IMR-90 (cell line): ENCODE results near the gene NOXA1. TPM values are rescaled to one million over a fixed set of nuclear protein-coding genes. Genes with fewer than 3 reads are reported as not detected.

Source experiments
- ATAC-seq: fragments of 200-7000 bp; cut with Tn5 transposase; 2 replicates; pipeline ENCODE4 v1.9.1; 2020; ENCODE audit warnings: low read depth, mild to moderate bottlenecking, moderate library complexity
- BruUV-seq: library from RNA; stranded (reverse); fragments of 400-500 nt; replicated peaks from 2 replicates; lab custom pipeline; 2021; lab: Mats Ljungman, UMichigan
- CTCF ChIA-PET: fragments of 300-600 bp; formaldehyde crosslinking; extraction: SDS; loops from one replicate; lab custom pipeline; 2021; ENCODE audit warnings: antibody characterized with exemption; lab: Yijun Ruan, JAX
- POLR2A ChIA-PET: fragments of 300-600 bp; sonication (Branson Sonifier 250); formaldehyde crosslinking; loops from one replicate; lab custom pipeline; 2022; ENCODE audit warnings: antibody characterized with exemption; ENCODE audit not compliant: unreplicated experiment; lab: Charles Lee
- DNase-seq: peaks from one replicate; pipeline ENCODE4 v3.0.0; 2013
- H2AFZ ChIP-seq: replicated peaks from 2 replicates; pipeline ENCODE3; 2013; ENCODE audit warnings: low read length, mild to moderate bottlenecking; ENCODE audit not compliant: poor library complexity
- H2AK5ac ChIP-seq: 2 replicates; pipeline ENCODE4 v1.6.1; 2013; ENCODE audit warnings: low read depth, low read length, inconsistent platforms
- H2AK9ac ChIP-seq: replicated peaks from 2 replicates; pipeline ENCODE3; 2013; ENCODE audit warnings: mild to moderate bottlenecking, low read depth, low read length, moderate library complexity; ENCODE audit not compliant: poor library complexity
- H2BK120ac ChIP-seq: 2 replicates; pipeline ENCODE4 v1.6.1; 2013; ENCODE audit warnings: low read depth, low read length, inconsistent platforms
- H2BK15ac ChIP-seq: 3 replicates; pipeline ENCODE4 v1.6.1; 2013; ENCODE audit warnings: low read depth, low read length, inconsistent platforms
- H2BK20ac ChIP-seq: 2 replicates; pipeline ENCODE4 v1.6.1; 2013; ENCODE audit warnings: low read depth, mild to moderate bottlenecking, inconsistent platforms, low read length, moderate library complexity
- H2BK5ac ChIP-seq: 2 replicates; pipeline ENCODE4 v1.6.1; 2013; ENCODE audit warnings: mild to moderate bottlenecking, low read depth, low read length, inconsistent platforms; ENCODE audit not compliant: poor library complexity, severe bottlenecking
- H3K14ac ChIP-seq: replicated peaks from 2 replicates; pipeline ENCODE4 v1.6.1; 2013; ENCODE audit warnings: low read depth, low read length, inconsistent platforms
- H3K18ac ChIP-seq: 2 replicates; pipeline ENCODE4 v1.6.1; 2013; ENCODE audit warnings: low read depth, low read length, control low read depth
- H3K23ac ChIP-seq: 2 replicates; pipeline ENCODE4 v1.6.1; 2013; ENCODE audit warnings: low read depth, low read length, inconsistent platforms
- H3K27ac ChIP-seq: 2 replicates; pipeline ENCODE4 v1.5.1; 2013; ENCODE audit warnings: mild to moderate bottlenecking, control low read depth, low read length; ENCODE audit not compliant: insufficient read depth
- H3K27me3 ChIP-seq: 2 replicates; pipeline ENCODE4 v1.6.1; 2013; ENCODE audit warnings: low read length; ENCODE audit not compliant: control insufficient read depth, insufficient read depth
- H3K36me3 ChIP-seq: 2 replicates; pipeline ENCODE4 v1.6.1; 2013; ENCODE audit warnings: low read length, mixed read lengths; ENCODE audit not compliant: control insufficient read depth, insufficient read depth
- H3K4ac ChIP-seq: 2 replicates; pipeline ENCODE4 v1.6.1; 2013; ENCODE audit warnings: low read depth, low read length, inconsistent platforms
- H3K4me1 ChIP-seq: 2 replicates; pipeline ENCODE4 v1.6.1; 2013; ENCODE audit warnings: low read length, mixed read lengths; ENCODE audit not compliant: control insufficient read depth, insufficient read depth
- H3K4me2 ChIP-seq: 2 replicates; pipeline ENCODE4 v1.6.1; 2013; ENCODE audit warnings: low read depth, mild to moderate bottlenecking, control low read depth, low read length, moderate library complexity
- H3K4me3 ChIP-seq: 2 replicates; pipeline ENCODE4 v1.5.1; 2013; ENCODE audit warnings: low read depth, mild to moderate bottlenecking, control low read depth, low read length, moderate library complexity; ENCODE audit not compliant: insufficient read depth
- H3K56ac ChIP-seq: 2 replicates; pipeline ENCODE4 v1.6.1; 2013; ENCODE audit warnings: low read length, inconsistent platforms; ENCODE audit not compliant: insufficient read depth; ENCODE audit errors: extremely low read depth
- H3K79me1 ChIP-seq, 2 experiments: 2 replicates each; pipeline ENCODE4 v1.6.1; 2013; ENCODE audit warnings: low read length in 2 of 2, inconsistent platforms in 1 of 2, low read depth in 1 of 2
- H3K9ac ChIP-seq: 2 replicates; pipeline ENCODE4 v1.6.1; 2013; ENCODE audit warnings: low read depth, low read length, control low read depth
- H3K9me1 ChIP-seq: 2 replicates; pipeline ENCODE4 v1.6.1; 2013; ENCODE audit warnings: low read length, inconsistent platforms; ENCODE audit not compliant: insufficient read depth
- H3K9me3 ChIP-seq: 2 replicates; pipeline ENCODE4 v1.6.1; 2013; ENCODE audit warnings: low read length; ENCODE audit not compliant: control insufficient read depth, insufficient read depth
- H4K20me1 ChIP-seq: 2 replicates; pipeline ENCODE4 v1.6.1; 2013; ENCODE audit warnings: low read length, inconsistent platforms; ENCODE audit not compliant: insufficient read depth
- H4K5ac ChIP-seq: 2 replicates; pipeline ENCODE4 v1.6.1; 2013; ENCODE audit warnings: mild to moderate bottlenecking, low read depth, low read length, control low read depth
- H4K8ac ChIP-seq, 2 experiments: 2 replicates each; pipeline ENCODE4 v1.6.1; 2013; ENCODE audit warnings: low read depth in 2 of 2, low read length in 2 of 2, control low read depth in 1 of 2, inconsistent platforms in 1 of 2
- H4K91ac ChIP-seq: 2 replicates; pipeline ENCODE4 v1.6.1; 2013; ENCODE audit warnings: low read depth, low read length, inconsistent platforms; ENCODE audit not compliant: insufficient read depth
- BHLHE40 ChIP-seq: fragments of 150-350 bp; IDR thresholded peaks from 2 replicates; pipeline ENCODE4 v1.6.1; 2016; ENCODE audit warnings: mild to moderate bottlenecking, low read depth, low read length
- CEBPB ChIP-seq: IDR thresholded peaks from 2 replicates; pipeline ENCODE4 v1.6.1; 2012; ENCODE audit warnings: low read depth, low read length, improper control_type of control experiment
- CHD1 ChIP-seq: IDR thresholded peaks from 2 replicates; pipeline ENCODE4 v1.6.1; 2012; ENCODE audit warnings: low read depth, low read length, improper control_type of control experiment
- FOS ChIP-seq: fragments of 150-350 bp; IDR thresholded peaks from 2 replicates; pipeline ENCODE4 v1.6.1; 2016; ENCODE audit warnings: low read depth, low read length
- MAFK ChIP-seq: IDR thresholded peaks from 2 replicates; pipeline ENCODE4 v1.6.1; 2012; ENCODE audit warnings: low read depth, low read length, improper control_type of control experiment
- MAZ ChIP-seq: IDR thresholded peaks from 2 replicates; pipeline ENCODE4 v1.6.1; 2012; ENCODE audit warnings: low read depth, mild to moderate bottlenecking, low read length, improper control_type of control experiment, moderate library complexity, borderline replicate concordance
- MXI1 ChIP-seq: IDR thresholded peaks from 2 replicates; pipeline ENCODE4 v1.6.1; 2012; ENCODE audit warnings: low read depth, mild to moderate bottlenecking, low read length, moderate library complexity, borderline replicate concordance
- NFE2L2 ChIP-seq: fragments of 150-350 bp; IDR thresholded peaks from 2 replicates; pipeline ENCODE4 v1.6.1; 2016; ENCODE audit warnings: low read depth, mild to moderate bottlenecking, low read length
- POLR2A ChIP-seq: IDR thresholded peaks from 2 replicates; pipeline ENCODE4 v1.6.1; 2012; ENCODE audit warnings: mild to moderate bottlenecking, low read depth, low read length
- RAD21 ChIP-seq: IDR thresholded peaks from 2 replicates; pipeline ENCODE4 v1.6.1; 2012; ENCODE audit warnings: low read length, improper control_type of control experiment
- RCOR1 ChIP-seq: IDR thresholded peaks from 2 replicates; pipeline ENCODE4 v1.6.1; 2012; ENCODE audit warnings: mild to moderate bottlenecking, low read length, improper control_type of control experiment; ENCODE audit not compliant: insufficient replicate concordance
- RFX5 ChIP-seq: IDR thresholded peaks from 2 replicates; pipeline ENCODE4 v1.8.0; 2012; ENCODE audit warnings: low read depth, mild to moderate bottlenecking, low read length, moderate library complexity
- SMC3 ChIP-seq: fragments of 150-350 bp; IDR thresholded peaks from 2 replicates; pipeline ENCODE4 v1.6.1; 2016; ENCODE audit warnings: low read depth, mild to moderate bottlenecking, antibody characterized with exemption, low read length, moderate library complexity
- WGBS, 2 experiments: methylation state at CpG; one replicate each; pipeline versions ENCODE4 v1.1.5 to v1.1.7; 2013; ENCODE audit warnings: missing lambda C conversion rate in 2 of 2; ENCODE audit not compliant: insufficient read length in 1 of 2; ENCODE audit errors: extremely low coverage in 2 of 2; 5-methylcytosine and 5-hydroxymethylcytosine counted together
- dilution Hi-C: fragments of 300-500 bp; cut with HindIII; formaldehyde crosslinking; loops from one replicate; pipeline ENCODE4 v1.14.3; 2018; ENCODE audit warnings: low sequenced_read_pairs; ENCODE audit not compliant: unreplicated experiment
- in situ Hi-C: fragments of 300-500 bp; cut with MboI; formaldehyde crosslinking; loops from 3 replicates; pipeline ENCODE4 v1.14.3; 2019; ENCODE audit warnings: low sequenced_read_pairs, inconsistent platforms, mixed read lengths
- intact Hi-C: fragments of 100-400 bp; cut with micrococcal nuclease; formaldehyde crosslinking; loops from 2 replicates; pipeline ENCODE4 v1.10.0; 2022
- polyA plus RNA-seq, 3 experiments: library from polyadenylated mRNA; depleted of rRNA; stranded (reverse); fragments of >200 nt; gene quantifications; 2 replicates each; pipeline ENCODE4 v1.2.3, GENCODE V29; 2012; ENCODE audit warnings: low replicate concordance in 1 of 3
- total RNA-seq: library from RNA; depleted of rRNA; stranded (reverse); fragments of >200 nt; gene quantifications from 2 replicates; pipeline ENCODE4 v1.2.3, GENCODE V29; 2012
- TF ChIP-seq, protein P1 (sequence below): fragments of 150-350 bp; IDR thresholded peaks from 2 replicates; pipeline ENCODE4 v1.6.1; 2017; ENCODE audit warnings: mild to moderate bottlenecking, antibody characterized with exemption, low read length, low read depth
- TF ChIP-seq, protein P2 (sequence below): conservative IDR thresholded peaks from 2 replicates; pipeline ENCODE4 v1.5.1; 2012; ENCODE audit warnings: mild to moderate bottlenecking, low read depth, low read length, improper control_type of control experiment
- TF ChIP-seq, protein P3 (sequence below): fragments of 150-350 bp; IDR thresholded peaks from 2 replicates; pipeline ENCODE4 v1.6.1; 2016; ENCODE audit warnings: low read depth, mild to moderate bottlenecking, low read length, moderate library complexity, borderline replicate concordance

Gene NOXA1
- total and polyA plus RNA-seq, 2 of the 4 experiments (the other 2 are of a cell fraction) = 0.17 TPM; not detected in 1

DNA sequence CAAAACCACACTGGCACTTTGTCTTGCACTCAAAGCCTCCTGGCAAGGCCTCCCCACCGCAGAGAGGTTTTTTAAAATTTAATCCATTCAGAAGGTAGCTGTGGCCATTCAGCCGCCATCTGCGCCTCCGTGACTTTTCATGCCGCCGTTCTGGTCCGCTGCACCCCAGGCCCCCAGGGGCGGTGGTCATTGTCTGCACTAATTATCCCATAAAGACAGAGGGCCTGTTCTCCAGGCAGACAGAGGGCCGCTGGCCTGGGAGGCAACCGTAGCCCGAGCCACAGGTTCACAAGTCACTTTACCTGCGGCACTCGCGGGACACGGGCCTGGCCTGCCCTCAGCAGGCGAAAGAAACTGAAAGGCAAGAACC, 49.6 kb upstream of the NOXA1 start:
- DNase-seq (no peak), ATAC-seq (no peak)
- peaks cover 2% of the 10 kb centered on the region; the same call in 1 of the 2 replicates for H3K9me3 ChIP-seq
- H3K9ac ChIP-seq = no peak overlapping the region
- TF ChIP-seq BHLHE40 = no peak
- no peak for TF ChIP-seq MXI1
- TF ChIP-seq NFE2L2 = no peak
- TF ChIP-seq MAZ = no peak
- TF ChIP-seq FOS = no peak
- no peak for TF ChIP-seq RCOR1
- no peak for TF ChIP-seq CHD1
- no peak for TF ChIP-seq CEBPB
- TF ChIP-seq, protein P1, sequence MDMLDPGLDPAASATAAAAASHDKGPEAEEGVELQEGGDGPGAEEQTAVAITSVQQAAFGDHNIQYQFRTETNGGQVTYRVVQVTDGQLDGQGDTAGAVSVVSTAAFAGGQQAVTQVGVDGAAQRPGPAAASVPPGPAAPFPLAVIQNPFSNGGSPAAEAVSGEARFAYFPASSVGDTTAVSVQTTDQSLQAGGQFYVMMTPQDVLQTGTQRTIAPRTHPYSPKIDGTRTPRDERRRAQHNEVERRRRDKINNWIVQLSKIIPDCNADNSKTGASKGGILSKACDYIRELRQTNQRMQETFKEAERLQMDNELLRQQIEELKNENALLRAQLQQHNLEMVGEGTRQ = no peak
- TF ChIP-seq RFX5 = no peak
- TF ChIP-seq, protein P2, sequence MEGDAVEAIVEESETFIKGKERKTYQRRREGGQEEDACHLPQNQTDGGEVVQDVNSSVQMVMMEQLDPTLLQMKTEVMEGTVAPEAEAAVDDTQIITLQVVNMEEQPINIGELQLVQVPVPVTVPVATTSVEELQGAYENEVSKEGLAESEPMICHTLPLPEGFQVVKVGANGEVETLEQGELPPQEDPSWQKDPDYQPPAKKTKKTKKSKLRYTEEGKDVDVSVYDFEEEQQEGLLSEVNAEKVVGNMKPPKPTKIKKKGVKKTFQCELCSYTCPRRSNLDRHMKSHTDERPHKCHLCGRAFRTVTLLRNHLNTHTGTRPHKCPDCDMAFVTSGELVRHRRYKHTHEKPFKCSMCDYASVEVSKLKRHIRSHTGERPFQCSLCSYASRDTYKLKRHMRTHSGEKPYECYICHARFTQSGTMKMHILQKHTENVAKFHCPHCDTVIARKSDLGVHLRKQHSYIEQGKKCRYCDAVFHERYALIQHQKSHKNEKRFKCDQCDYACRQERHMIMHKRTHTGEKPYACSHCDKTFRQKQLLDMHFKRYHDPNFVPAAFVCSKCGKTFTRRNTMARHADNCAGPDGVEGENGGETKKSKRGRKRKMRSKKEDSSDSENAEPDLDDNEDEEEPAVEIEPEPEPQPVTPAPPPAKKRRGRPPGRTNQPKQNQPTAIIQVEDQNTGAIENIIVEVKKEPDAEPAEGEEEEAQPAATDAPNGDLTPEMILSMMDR = no peak
- no peak for TF ChIP-seq RAD21
- no peak for TF ChIP-seq POLR2A
- TF ChIP-seq MAFK = no peak
- TF ChIP-seq, protein P3, sequence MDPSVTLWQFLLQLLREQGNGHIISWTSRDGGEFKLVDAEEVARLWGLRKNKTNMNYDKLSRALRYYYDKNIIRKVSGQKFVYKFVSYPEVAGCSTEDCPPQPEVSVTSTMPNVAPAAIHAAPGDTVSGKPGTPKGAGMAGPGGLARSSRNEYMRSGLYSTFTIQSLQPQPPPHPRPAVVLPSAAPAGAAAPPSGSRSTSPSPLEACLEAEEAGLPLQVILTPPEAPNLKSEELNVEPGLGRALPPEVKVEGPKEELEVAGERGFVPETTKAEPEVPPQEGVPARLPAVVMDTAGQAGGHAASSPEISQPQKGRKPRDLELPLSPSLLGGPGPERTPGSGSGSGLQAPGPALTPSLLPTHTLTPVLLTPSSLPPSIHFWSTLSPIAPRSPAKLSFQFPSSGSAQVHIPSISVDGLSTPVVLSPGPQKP = no peak
- no peak for TF ChIP-seq SMC3
- H2BK120ac ChIP-seq = no peak overlapping the region
- H3K9me1 ChIP-seq = no peaks in the 10 kb centered on the region
- in situ Hi-C loops = no loop called here
- H2AFZ ChIP-seq = no peak overlapping the region
- no peak overlapping the region for H3K4me3 ChIP-seq
- ChIA-PET POLR2A (no interaction called here), CTCF (no interaction called here)
- H4K20me1 ChIP-seq = no peaks in the 10 kb centered on the region
- H3K23ac ChIP-seq = no peak overlapping the region
- no peak overlapping the region for H3K4me2 ChIP-seq
- no peaks in the 10 kb centered on the region for H3K27me3 ChIP-seq
- H3K4ac ChIP-seq = no peak overlapping the region
- no peaks in the 10 kb centered on the region for H3K79me1 ChIP-seq
- no TSS peak for BruUV-seq
- no peak overlapping the region for H2BK15ac ChIP-seq
- H2AK5ac ChIP-seq = no peak overlapping the region
- H4K5ac ChIP-seq = no peak overlapping the region
- no peak overlapping the region for H3K18ac ChIP-seq
- H3K4me1 ChIP-seq = peaks cover 2% of the 10 kb centered on the region; the same call in 1 of the 2 replicates
- dilution Hi-C loops = no loop called here
- no peak overlapping the region for H3K14ac ChIP-seq
- H3K36me3 ChIP-seq = no peaks in the 10 kb centered on the region
- intact Hi-C loops = no loop called here
- no peak overlapping the region for H3K27ac ChIP-seq
- no peak overlapping the region for H4K8ac ChIP-seq
- H3K56ac ChIP-seq = no peak overlapping the region
- no peak overlapping the region for H4K91ac ChIP-seq
- WGBS, 2 experiments = 95% methylated on average over 8 of the region's 16 CpGs; no CpG with 5 or more reads in 1 of the 2 experiments
- no peak overlapping the region for H2BK5ac ChIP-seq
- no peak overlapping the region for H2BK20ac ChIP-seq
- no peak overlapping the region for H2AK9ac ChIP-seq
